ENCODE results near the gene RAB34.

Gene RAB34

DNA sequence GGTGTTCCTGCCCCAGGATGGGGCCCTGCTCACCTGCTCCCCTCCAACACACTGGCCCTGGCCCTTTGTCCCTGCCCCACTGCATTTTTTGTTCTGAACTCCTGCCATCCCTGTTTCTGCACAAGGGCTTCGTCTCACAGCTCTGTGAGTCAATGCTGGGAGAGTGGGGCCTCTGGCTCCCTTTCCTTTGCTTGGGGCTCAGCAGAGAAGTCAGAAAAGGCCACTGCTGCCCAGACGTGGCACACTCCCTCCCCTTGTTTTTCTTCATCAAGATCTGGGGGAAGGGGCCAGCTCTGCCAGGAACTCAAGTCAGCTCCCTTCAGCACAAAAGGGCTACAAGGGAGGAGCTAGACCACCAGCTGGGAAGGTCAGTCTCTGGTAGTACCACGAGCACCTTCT is 14.9 kb downstream of the RAB34 start:
- no peak for DNase-seq (ENCODE audit: low spot score)
- TF ChIP-seq, protein P1, sequence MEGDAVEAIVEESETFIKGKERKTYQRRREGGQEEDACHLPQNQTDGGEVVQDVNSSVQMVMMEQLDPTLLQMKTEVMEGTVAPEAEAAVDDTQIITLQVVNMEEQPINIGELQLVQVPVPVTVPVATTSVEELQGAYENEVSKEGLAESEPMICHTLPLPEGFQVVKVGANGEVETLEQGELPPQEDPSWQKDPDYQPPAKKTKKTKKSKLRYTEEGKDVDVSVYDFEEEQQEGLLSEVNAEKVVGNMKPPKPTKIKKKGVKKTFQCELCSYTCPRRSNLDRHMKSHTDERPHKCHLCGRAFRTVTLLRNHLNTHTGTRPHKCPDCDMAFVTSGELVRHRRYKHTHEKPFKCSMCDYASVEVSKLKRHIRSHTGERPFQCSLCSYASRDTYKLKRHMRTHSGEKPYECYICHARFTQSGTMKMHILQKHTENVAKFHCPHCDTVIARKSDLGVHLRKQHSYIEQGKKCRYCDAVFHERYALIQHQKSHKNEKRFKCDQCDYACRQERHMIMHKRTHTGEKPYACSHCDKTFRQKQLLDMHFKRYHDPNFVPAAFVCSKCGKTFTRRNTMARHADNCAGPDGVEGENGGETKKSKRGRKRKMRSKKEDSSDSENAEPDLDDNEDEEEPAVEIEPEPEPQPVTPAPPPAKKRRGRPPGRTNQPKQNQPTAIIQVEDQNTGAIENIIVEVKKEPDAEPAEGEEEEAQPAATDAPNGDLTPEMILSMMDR (IDR thresholded peaks at IDR 0.05; ENCODE audit: extremely low read depth, insufficient read depth, missing control alignments) = no peak
- in situ Hi-C loops (cut with MboI; ENCODE audit: low pct_unique_long_range_greater_than_20kb, low sequenced_read_pairs, unreplicated experiment) = no loop called here

DNA sequence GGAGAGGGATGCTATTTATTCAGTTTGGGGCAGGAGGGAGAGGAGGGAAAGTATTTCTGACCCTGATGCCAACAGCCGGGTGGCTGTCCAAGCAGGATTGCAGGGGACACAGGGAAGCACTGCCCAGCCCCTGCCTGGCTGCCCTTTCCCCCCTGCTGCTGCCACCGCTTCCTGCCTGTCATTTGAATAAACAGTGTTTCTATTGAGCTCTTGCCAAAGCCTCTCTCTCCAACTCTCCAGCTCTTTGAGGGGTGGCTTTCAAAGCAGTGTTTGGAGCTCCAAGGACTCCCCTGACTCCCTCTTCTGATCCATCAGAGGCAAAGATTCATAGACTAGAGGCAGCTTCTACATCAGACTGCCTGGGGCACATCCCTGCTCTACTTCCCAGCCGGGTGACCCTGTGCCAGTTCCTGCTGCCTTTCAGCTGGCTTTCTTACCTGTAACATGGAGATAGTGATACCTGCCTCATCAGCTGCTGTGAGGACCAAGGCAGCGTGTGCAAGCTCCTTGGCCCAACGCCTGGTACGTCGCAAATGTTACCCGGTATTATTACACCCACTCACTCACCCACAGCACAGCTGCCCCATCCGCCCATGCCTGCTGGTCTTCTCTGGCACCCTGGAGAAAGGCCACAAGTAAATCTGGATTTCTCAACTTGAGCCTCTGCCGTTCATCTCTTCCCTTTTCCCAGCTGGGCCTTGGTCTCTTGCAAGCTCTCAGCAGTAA is 15.5 kb downstream of the RAB34 start:
- in situ Hi-C loops (cut with MboI; ENCODE audit: low pct_unique_long_range_greater_than_20kb, low sequenced_read_pairs, unreplicated experiment) = no loop called here
- DNase-seq (ENCODE audit: low spot score) = no peak
- TF ChIP-seq, protein P1 (IDR thresholded peaks at IDR 0.05; ENCODE audit: extremely low read depth, insufficient read depth, missing control alignments) = no peak

DNA sequence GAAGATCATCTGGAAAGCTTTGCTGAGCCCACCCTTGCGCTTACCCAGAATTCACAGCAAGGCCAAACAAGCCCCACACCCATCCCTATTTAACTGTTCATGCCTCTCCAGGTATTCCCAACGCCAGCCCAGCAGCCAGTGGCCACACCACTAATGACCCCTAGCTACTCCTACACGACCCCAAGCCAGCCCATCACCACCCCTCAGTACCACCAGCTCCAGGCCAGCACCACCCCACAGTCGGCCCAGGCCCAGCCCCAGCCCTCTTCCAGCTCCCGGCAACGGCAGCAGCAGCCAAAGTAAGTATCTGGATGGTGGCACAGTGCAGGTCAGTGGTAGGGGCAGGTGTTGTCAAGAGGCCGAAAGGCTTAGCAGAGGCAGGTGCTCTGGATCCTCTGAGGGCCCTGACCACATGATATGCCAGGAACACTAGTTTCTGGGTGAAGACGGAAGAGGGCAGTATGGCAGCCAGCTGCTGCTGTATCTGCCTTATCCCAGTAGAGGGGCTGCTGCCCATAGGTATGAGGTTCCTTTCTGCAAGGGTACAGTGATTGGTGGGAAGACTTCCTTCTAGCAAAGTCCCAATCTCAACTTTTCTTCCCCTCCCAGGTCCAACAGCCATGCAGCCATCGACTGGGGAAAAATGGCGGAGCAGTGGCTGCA is 16.7 kb downstream of the RAB34 start:
- DNase-seq (ENCODE audit: low spot score) = no peak
- in situ Hi-C loops (cut with MboI; ENCODE audit: low pct_unique_long_range_greater_than_20kb, low sequenced_read_pairs, unreplicated experiment) = no loop called here

DNA sequence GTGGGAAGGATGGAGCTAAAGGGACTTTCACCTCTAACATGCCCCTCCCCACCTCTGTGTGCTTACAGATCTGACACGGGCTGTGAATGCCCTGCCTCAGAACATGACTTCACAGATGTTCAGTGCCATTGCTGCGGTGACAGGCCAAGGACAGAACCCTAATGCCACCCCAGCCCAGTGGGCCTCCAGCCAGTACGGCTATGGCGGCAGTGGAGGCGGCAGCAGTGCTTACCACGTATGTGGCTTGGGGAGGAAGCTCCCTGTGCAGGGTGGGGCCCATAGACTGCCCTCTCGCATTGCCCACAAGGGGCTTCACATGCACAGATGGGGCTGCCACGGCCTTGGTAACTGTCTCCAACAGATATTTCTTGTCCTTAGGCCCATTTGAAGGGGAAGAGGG is 17.4 kb downstream of the RAB34 start:
- DNase-seq (ENCODE audit: low spot score) = no peak
- TF ChIP-seq, protein P1 (IDR thresholded peaks at IDR 0.05; ENCODE audit: extremely low read depth, insufficient read depth, missing control alignments) = no peak
- in situ Hi-C loops (cut with MboI; ENCODE audit: low pct_unique_long_range_greater_than_20kb, low sequenced_read_pairs, unreplicated experiment) = no loop called here

More for the DNA sequence above, 16.7 kb downstream of the RAB34 start:
- TF ChIP-seq, protein P1 (IDR thresholded peaks at IDR 0.05; ENCODE audit: extremely low read depth, insufficient read depth, missing control alignments) = no peak

DNA sequence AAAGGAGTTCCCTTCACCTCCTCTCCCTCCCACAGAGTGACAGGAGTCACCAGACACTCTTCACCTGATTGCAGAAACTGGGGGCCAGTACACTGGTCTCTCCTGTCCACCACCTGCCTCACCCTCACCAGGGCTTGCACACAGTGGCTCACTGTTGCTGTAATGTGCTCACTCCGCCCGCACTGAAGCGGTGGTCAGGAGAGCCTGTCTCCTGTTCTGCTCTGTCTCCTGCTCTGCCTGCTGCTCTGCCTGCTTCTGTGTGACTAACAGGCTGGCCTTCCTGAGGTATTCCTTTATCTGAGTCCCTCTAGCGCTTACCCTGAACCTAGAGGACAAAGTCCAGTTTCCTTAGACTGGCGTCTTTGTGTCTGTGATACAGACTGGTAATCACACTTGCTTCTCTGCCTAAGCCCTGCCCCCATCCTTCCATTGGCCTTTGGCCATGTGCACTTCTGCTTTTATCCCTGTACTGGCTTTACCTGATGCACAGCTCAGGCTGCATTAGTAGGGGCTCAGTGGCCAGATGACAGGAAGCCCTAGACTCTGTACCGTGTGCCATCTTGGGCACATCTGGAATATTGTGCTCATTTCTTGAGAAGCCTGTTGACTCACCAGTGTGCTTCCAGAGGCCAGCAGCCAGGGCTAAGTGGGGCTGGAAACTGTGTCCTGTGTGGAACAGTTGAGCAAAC is 19.3 kb downstream of the RAB34 start:
- in situ Hi-C loops (cut with MboI; ENCODE audit: low pct_unique_long_range_greater_than_20kb, low sequenced_read_pairs, unreplicated experiment) = no loop called here
- DNase-seq (ENCODE audit: low spot score) = no peak
- TF ChIP-seq, protein P1 (IDR thresholded peaks at IDR 0.05; ENCODE audit: extremely low read depth, insufficient read depth, missing control alignments) = no peak

DNA sequence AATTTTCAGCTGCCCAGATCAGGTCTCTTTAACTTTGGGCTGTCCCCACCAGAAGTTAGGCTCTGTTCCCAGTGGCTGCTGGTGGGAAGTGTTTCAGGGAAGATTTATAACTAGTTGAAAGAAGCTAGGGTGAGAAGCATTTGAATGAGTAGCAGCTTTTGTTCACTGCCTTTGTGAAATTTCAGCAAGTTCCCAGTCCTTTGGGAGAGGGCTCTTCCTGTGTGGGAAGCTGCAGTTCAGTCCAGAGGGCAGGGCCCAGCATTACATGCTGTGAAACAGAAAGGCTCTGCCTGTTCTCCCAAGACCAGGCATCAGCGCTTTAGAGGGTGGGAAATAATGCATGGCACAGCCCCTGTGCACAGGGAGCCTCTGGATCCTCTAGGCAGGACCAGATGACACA is 23.8 kb downstream of the RAB34 start:
- in situ Hi-C loops (cut with MboI; ENCODE audit: low pct_unique_long_range_greater_than_20kb, low sequenced_read_pairs, unreplicated experiment) = no loop called here
- DNase-seq (ENCODE audit: low spot score) = no peak
- TF ChIP-seq, protein P1 (IDR thresholded peaks at IDR 0.05; ENCODE audit: extremely low read depth, insufficient read depth, missing control alignments) = no peak

Data from GM13977 (cell line).